KG1 (cell line): ENCODE measurements around the gene MACROD1.

Experiments
- DNase-seq: peaks from one replicate; lab custom pipeline; 2025; lab: John Stamatoyannopoulos, UW

Gene MACROD1

DNA sequence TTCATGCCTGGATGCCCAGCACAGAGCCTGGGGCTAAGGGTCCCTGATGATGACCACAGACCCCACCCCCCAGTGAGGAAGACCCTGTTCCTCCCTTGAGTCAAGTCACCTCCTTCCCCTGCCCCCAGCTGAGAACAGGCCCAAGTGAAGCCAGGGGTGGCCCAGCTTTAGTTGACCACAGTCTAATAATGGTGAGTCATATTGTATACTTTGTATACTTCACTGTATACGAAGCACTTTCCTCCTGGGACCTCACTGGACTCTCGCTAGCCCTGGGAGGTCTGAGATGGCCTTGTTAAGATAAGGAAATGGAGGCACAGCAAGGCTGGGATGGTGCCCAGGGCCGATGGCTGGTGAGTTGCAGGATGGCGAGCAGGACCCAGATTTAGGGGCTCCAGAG, 133.9 kb downstream of the MACROD1 start:
- no peak for DNase-seq

DNA sequence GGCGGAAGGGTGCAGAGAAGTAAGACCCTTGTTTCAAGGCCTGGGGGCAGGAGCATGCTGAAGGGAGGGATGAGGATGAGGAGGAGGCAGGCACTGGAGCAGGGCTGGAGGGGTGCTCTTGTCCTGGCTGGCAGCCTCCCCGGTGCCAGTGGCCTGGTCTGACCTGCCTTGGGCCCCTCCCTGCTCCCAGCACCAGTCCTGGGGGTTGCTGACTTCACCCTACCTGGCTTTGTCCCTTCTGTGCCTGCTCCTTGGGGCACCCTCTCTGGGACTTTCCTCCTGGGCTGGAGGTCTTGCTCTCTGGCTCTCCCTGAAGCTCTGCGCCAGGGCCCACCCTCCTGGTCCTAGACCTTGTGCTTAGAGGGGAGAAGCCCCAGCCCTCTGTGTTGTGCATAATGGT, 134.9 kb downstream of the MACROD1 start:
- DNase-seq: no peak

DNA sequence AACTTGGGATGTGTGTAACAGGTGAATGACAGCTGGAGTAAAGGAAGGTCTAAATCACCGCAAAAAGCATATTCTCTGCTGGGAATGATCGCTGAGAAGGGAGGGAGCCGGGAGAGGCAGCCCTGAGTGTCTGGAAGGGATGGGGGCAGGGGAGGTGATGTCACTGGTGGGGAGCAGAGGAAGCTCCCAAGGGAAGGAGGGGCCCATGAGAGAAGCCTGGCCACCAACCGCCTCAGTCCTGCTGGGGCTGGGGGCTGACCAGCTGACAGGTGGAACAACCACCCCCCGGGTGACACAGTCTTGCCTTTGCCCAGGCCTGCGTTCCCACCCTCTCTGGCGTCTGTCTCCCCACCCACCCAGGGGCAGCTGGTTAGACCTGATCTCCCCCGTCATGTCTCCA, 136.1 kb downstream of the MACROD1 start:
- DNase-seq: no peak

DNA sequence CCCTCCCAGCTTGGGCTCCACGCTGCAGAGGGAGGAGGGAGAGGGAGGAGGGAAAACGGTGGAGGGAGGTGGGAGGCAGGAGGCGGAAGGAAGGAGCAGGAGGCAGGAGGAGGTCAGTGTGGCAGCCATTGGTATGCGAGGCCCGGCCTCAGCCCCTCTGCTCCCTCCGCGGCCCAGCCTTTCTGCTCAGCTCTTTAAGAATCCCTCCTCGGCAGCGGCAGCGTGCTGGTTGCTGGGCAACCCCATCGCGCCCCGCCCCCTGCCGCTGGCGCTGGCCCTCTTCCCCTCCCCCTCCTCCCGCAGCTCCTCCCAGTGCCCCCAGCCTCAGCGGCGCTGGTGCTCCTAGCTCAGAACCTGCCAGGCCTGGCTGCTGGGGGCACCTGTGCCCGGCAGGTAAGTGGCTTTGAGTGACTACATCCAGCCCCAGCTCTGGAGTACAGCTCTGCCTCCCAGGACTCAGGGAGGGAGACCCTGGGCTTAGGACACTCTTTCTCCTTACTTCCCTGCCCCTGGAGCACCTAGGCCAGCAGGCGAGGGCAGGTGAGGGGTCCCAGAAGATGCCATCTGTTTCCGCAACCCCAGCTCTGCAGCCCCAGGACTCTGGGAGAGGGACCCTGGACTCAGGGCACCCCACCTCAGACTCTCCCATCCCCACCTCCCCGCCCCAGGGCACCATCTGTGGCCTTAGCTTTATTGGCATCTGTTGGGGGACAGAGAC, 137.4 kb downstream of the MACROD1 start:
- DNase-seq: no peak

DNA sequence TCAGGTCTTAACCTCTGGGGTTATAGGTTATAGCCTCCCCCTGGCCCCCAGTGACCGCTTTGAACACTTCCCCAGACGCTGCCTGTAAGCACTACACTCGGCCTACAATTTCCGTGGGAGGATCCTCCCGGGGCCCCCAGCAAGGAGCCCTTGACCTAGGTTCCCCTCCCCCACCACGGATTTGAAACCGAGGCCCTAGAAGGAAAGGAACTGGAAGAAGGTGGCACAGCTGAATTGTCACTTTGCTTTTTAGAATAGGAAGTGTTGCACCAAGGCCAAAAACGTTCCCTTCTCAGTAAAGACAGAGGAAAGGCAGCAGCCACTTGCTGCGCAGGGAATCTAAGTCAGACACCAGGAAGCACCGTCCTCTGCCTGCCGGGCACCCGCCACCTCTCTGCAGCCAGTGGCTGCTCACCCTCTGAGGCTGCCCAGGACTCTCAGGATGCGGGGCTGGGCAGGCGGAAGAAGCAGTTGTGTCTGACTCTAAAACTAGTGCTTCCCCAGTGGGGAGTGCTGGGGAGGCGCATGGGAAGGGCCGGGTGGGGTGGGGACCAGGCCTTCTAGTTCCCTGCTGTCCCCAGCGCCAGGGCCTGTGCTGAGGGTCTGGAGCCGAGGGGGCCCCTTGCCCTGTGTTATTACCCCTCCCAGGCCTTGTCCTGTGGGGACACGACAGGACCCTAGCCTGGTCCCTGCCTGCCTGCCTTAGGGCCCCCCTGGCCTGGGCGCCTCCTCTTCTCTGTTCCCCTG, 138.1 kb downstream of the MACROD1 start:
- DNase-seq: no peak

DNA sequence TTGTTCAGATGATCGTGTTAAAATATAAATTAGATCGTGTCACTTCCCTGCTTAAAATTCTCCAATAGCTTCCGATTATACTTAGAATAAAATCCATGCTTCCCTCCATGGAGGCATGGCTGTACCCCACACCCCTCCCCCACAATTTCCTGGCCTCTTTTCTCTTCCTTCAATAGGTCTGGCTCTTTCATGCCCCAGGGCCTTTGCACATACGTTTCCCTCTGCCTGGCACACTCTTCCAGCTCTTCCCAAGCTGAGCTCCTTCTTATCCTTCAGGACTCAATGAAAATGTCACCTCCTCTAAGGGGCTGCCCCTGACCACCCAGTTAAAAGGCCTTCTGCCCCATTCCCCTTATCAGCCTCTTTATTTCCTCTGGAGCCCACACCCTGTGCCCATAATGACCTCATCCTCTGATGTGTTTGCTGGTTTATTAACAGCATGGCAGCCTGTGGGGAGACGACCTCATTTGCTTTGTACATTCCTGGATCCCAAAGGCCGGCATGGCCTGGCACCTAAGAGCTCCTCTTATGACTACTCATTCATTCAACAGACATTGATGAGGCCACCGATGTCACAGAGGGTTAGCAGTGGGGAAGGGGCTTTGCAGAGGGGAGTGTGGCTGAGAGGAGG, 139.2 kb downstream of the MACROD1 start:
- DNase-seq: no peak

DNA sequence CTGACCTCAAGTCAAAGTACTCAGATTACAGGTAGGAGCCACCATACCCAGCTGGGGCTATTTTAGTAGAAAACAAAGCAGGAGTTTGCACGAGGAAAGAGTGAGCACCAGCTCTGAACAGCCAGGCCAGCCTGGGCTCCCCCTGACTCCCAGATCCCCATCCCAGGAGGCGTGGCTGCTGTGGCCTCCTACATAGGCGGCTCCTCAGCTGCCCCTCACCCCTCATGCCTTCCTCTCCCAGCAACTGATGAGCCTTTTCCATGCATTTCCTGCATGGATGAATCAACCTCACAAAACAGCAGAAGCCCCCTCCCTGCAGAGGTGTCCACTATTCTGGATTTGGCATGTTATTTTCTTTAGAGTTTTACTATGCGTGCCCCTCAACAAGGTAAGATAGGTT, 140.7 kb downstream of the MACROD1 start:
- no peak for DNase-seq

DNA sequence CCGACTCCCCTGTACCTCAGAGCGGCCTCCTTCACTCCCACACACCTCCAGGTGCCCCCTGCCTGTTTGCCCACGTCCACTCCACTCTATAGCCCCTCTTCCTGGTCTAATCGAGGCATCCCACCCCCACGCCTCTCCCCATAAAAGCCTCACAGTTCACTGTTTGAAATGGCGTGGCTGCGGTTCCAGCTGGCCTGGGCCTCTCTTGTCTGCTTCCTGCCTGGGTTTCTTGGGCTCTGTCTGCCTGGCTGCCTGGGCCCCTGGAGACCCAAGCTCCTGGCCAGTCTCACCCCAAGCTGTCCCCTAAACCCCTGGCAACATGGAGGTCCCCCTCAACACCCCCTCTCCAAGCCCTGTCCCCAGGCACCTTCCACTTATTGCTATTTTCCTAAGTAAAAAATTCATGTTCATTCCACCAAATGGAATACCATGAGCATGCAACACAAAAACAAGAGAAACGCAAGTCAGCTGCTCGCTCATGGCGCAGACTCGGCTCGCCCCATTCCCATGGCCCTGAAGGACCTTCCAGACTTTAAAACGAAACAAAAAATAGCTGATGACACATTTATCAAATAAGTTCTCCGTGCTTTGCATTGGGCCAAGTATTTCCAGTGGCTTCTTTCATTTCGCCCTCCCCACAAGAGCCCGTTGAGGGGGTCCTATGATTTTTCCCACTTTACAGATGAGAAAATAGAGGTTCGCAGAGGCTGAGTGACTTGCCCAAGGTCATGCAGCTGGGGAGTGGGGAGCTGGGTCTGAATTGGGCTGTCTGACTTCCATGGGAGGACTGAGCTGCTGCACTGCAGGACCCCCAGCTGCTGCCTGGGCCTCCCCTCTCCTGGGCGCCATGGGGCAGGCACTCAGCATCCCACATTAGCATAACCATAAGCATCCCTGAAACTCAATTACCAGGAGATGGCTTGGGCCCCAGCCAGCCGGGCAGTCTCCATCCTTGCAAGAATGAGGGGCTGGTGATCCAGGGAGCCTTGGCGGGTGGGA, 141.9 kb downstream of the MACROD1 start:
- no peak for DNase-seq

DNA sequence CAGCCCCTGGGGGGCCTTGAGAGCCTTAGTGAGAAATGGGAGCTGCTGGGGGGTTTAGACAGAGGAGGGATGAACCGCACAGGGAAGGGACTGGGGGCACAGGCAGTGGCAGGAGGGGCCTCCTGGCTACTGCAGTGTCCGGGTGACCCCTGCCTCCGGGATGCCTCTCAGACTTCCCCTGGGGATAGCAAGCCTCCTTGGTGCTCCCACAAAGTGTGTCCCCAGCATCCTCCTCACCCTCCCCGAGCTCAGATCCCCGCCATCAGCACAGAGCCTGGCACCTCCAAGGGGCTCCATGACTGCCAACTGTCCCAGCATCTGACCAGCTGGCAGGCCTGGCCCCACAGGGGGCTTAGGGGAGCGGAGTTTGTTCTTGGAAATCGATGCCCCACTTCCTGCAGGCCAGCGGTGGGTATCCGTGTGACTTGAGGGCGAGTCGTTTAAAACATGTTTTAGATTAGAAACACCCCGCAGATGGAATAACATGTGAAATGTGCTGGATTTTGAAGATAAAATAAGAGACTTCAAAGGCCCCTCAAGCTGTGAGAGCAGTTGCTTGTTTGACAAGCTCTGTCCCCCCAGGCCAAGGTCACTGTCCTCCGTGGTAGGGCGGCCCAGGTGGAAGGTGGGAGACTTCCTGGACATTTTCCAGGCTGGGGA, 143.7 kb downstream of the MACROD1 start:
- no peak for DNase-seq

DNA sequence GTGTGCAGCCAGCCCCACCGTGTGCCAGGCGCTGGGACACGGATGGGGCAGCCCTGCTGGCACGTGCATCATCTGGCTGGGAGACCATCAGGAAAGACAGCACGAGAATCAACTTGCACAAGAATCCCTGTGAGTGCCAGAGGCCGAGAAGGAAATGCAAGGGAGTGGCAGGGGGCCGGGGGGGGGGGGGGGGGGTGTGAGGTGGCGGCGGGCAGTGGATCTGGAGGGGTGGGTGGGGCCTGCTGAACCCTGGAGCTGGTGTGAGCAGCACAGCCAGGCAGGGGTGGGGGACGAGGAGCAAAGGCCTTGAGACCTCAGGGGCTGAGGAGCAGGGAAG, 144.2 kb downstream of the MACROD1 start:
- DNase-seq: no peak

DNA sequence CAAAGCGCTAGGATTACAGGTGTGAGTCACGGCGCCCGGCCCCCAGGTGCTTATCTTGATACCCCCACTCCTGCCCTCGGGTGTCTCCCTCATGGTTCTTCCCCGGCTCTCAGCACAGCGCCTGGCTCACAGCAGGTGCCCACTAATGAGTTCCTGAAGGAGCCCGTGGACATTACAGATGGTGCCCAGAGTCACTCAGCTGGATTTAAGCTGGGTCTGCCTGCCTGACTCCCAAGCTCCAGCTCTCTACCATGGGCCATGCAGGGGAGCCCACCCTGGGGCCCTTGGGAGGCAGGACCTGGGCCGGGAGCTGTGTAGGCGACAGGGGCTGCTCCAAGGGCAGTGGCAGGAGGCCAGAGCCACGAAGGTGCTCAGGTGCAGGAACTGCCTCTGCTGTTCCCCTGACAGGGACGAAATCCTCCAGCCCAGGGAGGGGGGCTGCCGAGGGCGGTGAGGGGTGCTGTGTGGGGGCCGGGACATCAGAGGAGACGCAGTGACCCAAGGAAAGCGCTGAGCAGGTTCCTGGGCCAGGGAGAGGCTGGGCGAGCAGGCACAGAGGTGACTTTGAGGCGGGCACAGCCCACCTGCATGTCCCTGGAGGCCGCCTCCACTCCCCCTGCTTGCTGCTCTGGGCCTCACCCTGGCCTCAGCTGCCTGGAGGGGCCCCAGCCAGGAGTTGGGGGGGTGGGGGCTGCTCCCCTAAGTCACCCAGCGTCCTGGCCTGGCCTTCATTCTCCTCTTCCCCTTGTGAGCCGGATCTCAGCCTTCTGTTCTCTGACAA, 144.7 kb downstream of the MACROD1 start:
- no peak for DNase-seq

DNA sequence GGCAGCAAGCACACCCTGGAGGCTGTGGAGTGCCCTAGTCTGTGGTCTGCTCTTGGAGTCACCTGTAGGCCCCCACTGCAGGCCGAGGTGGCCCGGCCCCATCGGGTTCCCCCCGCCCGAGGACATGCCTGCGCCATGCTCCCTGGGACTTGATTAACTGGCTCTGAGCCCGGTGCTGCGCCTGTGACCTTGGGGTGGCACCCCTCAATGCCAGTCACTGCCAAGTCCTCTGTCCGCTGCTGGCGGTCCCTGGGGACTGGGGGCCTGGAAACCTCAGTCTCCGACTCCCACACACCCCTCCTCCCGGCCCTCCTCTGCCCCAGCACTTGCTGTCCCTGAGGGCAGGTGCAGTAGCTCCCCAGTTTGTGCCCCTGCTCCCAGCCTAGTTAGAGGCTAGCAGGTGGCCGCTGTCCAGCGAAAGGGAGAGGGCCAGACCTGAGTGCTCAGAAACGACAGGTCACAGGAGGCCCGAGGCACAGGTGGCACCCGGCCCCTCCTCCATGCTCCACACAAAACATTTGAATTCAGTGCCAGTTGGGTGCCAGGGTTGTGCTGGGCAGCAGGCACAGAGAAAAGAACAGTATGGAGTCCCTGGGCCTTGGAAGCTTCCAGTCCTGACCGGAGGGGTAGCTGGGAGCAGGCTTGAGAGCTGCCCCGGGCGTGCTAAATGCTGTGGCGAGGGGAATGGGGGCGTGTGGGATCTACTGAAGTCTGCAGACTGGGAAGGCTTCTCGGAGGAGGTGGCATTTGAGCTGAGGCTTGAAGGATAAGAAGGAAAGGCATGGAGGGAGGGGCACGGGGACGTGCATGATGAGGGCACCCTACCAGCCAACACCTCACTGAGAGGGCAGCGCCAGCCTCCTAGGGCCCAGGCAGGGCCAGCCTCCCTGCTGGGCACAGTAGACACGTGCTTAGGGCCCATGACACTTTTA, 146.5 kb downstream of the MACROD1 start:
- DNase-seq: no peak

DNA sequence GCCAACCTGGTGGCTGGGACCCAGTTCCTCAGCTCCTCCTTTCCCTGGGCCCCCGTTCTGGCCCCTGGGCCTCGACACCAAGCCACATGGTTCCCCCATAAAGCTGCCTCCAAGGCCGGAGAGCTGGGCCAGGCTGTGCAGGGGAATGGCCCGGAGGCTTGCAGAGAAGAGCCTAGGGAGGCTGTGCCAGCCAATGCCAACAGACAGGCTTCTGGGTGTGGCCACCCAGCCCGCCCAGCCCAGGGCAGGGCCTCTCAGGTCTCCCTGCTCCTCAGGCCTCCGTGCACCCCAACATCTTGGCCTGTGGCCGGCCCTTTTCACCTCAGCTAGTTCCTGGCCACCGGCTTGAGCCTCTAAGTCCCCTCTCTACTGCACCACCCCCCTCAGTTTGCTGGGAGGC, 147.6 kb downstream of the MACROD1 start:
- no peak for DNase-seq

DNA sequence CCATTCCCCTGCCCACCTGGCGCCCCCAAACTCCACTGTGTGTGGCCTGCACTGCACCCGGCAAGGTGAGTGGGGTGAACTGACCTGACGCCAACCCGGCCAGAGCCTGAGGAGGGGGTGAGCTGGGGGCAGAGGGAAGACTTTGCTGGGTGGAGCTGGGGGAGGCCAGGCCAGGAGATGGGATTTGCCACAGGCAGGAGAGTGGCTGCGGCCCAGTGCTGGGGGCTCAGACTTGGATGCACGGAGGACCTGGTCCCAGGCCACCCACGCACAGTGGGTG, 148.0 kb downstream of the MACROD1 start:
- no peak for DNase-seq

DNA sequence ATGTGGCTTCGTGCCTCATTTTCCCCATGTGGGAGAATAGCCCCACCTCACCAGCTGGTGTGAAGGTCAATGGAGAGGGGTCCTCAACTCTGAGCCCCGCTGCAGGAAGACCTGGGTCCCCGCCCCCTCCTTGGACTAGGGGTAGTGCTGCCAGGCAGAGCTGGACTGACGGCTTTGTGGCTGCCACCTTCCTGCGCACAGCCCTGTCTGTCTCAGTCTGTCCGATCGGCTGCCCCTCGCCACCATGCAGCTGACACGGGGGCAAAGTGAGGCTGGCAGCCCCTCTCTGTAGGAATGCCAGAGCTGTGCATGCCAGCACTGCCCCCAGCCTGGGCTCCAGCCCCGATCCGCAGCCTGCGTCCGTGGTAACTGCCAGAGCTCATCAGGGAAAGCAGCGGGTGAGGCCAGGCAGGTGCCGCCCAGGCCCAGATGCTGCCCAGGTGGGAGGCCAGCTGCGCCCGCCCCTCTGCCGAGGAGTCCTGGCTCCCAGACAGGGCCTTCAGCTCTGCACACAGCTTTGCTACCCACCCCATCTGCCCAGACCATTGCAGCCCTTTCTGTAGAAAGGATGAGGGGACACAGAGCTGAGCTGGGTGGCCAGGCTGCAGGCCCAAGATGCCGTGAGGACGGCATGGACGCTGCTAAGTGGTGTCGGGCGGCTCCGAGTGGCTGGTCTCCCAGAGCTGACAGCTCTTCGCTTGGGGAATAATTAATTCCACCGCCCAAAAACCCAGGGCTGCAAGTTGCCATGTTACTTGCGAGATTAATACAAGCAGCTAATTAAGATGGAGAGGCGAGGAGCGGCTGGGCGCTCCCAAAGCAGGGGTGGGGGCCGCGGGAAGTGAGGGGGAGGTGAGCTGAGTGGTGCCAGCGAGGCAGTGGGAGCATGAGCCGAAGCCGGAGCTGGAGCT, 149.7 kb downstream of the MACROD1 start:
- no peak for DNase-seq

DNA sequence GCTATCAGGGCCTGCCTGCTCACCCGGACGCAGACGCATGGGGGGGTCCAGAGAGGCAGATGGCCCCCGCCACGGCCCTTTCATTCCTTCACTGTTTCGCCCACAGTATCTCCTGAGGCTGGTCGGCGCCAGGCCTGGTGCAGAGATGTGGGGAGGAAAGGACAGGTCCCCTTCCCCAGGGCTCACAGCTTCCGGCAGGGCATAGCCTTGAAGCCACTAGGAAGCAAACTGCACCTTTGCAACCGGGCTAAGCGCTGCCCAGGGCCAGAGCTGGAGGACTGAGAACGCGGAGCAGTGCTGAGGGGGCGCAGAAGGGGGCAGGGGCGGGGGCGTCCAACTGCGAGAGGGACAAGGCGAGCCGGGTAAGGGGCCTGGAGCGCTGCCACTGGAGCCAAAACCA, 150.4 kb downstream of the MACROD1 start:
- no peak for DNase-seq

DNA sequence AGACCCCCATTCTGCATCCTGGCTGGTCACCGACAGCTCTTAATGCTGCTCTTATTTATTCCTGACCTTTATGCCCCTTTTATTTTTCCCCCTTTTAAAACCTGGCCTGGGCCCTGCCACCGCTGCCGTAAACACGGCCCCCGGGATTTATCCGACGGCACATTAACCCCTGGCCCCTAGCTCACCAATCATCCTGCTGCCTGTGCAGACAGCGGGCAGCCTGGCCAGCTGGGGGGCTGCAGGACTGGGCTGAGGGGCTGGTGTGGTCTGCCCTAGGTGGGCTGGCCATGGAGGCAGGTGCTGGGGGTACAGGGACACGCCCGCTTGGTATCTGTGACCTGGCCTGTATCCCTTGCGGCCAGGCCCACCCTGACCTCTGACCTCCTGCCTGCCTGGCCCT, 151.6 kb downstream of the MACROD1 start:
- no peak for DNase-seq

DNA sequence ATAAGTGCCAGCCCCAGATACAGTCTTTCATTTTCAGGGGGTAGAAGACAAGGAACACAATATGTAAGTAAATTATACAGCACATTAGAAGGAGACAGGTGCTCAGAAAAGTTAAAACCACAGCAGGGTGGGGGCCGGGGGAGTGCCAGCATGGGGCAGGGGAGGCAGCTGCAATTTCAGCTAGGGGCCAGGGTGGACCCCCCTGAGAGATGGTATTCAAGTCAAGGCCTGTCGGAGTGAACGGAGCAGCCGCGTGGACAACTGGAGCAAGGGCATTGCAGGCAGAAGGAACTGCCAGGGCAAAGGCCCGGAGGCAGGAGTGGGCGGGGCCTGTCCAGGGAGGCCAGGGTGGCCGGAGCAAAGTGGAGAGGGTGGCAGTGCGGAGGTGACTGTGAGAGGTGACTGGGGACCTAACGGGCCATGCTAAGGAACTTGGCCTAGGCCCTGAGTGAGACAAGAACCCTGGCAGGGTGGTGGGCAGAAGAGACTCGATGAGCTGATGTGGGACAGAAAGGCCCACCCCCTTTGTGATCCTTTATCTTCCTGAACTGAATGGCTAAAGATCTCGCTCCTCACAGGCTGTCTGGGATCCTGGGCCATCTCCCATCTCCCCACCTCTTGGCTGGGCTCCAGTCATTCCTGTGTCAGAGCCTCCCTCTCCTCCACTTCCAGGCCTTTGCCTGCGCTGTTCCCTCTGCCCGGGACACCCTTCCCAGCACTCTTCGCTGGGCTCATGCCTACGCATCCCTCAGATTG, 152.6 kb downstream of the MACROD1 start:
- DNase-seq: no peak
